AG09319 (cell line): Measurements from ENCODE around the gene ANO10.
"Not testable (repeated sequence)": the region's sequence is repeated elsewhere in the genome, so short reads cannot be mapped to it uniquely, and the experiment has no call there.

ENCODE experiments used
- DNase-seq: peaks from one replicate; pipeline ENCODE4 v3.0.0-alpha.2; 2010; ENCODE audit warnings: low read depth; ENCODE audit errors: extremely low read depth
- TF ChIP-seq, protein P1 (sequence below): IDR thresholded peaks from 2 replicates; pipeline ENCODE4 v1.5.1; 2011; ENCODE audit warnings: low read depth, mild to moderate bottlenecking, inconsistent platforms, low read length, moderate library complexity

The ANO10 gene

DNA sequence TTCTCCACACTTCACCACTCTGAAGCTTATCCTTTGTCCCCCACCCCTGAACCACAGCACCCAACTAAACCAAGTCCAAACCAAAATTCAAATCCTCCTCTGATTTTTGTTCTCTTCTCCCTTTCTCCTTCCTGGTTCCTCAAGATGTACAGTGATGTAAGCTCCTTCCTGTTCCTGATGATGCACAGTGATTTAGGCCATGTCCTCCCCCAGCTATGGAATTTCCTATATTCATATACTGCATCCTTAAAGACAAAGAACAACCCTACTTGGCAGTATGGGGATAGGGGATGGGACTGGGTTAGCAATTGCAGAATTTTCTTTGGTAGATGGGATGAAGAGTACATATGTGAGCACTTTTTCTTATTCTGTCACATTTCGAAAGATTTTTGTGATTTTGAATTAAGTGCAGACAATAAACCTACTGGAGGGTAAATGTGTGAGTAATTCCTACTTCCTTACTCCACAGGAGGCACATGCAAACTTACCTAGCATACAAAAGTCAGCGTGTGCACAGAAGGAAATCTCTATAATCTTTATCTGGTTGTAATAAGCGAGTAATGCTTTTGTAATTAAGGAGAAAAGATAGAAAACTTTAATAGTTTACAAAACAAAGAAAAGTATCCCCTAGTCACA is 125.0 kb downstream of the ANO10 start:
- TF ChIP-seq, protein P1, sequence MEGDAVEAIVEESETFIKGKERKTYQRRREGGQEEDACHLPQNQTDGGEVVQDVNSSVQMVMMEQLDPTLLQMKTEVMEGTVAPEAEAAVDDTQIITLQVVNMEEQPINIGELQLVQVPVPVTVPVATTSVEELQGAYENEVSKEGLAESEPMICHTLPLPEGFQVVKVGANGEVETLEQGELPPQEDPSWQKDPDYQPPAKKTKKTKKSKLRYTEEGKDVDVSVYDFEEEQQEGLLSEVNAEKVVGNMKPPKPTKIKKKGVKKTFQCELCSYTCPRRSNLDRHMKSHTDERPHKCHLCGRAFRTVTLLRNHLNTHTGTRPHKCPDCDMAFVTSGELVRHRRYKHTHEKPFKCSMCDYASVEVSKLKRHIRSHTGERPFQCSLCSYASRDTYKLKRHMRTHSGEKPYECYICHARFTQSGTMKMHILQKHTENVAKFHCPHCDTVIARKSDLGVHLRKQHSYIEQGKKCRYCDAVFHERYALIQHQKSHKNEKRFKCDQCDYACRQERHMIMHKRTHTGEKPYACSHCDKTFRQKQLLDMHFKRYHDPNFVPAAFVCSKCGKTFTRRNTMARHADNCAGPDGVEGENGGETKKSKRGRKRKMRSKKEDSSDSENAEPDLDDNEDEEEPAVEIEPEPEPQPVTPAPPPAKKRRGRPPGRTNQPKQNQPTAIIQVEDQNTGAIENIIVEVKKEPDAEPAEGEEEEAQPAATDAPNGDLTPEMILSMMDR = no peak
- DNase-seq = no peak

DNA sequence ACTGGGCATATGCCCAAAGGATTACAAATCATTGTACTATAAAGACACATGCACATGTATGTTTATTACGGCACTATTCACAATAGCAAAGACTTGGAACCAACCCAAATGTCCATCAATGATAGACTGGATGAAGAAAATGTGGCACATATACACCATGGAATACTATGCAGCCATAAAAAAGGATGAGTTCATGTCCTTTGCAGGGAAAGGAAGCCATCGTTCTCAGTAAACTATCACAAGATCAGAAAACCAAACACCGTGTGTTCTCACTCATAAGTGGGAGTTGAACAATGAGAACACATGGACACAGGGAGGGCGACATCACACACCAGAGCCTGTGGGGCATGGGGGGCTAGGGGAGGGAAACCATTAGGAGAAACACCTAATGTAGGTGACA is 128.9 kb downstream of the ANO10 start:
- DNase-seq = not testable (repeated sequence)

DNA sequence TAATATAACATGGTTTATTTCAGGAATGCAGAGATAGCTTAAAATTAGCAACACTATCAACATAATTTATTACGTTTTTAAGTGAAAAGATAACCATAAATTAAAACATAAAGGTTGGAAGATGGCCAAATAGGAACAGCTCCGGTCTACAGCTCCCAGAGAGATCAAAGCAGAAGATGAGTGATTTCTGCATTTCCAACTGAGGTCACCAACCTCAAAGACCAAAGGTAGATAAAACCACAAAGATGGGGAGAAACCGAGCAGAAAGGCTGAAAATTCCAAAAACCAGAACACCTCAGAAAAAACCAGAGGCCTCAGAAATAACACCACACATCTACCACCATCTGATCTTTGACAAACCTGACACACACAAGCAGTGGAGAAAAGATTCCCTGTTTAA is 130.0 kb downstream of the ANO10 start:
- not testable (repeated sequence) for DNase-seq

DNA sequence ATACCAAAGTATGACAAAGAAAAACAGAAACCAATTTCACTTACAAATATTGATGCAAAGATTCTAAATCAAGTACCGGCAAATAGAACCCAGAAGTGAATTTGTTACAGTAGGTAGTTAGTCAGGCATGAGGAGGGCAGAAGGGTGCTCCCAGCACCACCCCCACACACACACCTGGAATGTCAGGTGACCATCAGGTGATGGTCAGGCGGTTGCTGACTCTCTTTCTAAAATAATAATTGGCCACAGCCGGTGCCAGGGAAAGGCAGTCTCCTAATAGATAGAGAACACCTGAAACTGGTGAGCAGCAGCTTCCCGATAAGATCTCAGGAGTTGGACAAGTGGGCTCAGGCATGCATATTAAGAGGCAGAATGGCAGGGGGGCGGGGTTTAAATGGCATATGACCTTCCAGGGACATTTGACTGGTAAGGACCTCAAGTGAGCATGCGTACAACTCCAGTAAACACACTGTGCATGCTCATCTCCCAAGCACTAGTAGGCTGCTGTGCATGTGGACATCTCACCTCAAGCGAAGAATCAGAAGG is 131.1 kb downstream of the ANO10 start:
- DNase-seq = no peak
- TF ChIP-seq, protein P1 = no peak

DNA sequence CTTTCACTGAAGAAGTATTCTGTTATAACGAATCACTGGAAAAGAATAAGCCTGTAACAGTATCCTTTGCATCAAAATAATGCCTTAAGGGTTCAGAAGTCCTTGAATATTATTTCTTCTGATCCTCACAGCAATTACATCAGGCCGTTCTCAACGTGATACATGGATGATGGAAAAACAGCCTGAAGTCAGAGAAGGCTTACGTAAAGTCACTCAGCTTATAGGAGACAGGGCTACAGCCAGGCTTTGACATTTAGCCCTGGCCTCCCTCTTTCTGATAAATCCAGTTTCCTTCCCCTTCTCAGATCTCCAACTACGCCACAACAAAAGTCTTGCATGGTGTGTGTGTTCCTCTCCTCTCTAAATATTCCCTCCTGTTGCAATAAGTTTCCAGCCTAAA is 131.9 kb downstream of the ANO10 start:
- DNase-seq = no peak
- TF ChIP-seq, protein P1 = no peak

DNA sequence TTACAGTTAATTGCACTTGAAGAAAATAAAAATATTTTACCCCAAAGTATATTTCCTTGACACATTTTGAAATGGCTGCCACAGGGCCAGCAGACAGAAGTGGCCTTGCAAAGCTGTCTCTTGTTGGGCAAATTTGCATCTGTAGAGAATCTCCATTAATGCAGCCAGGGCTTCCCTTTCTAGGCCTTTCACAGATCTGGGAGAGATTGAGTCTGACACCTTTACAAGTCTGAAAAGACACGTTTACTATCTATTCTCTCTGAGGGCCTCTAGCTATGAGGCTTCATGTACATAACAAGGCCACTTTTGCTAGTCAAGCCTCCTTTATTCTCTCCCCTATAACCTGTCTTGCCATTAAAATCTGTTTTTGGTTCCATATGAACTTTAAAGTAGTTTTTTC is 135.9 kb downstream of the ANO10 start:
- no peak for DNase-seq

DNA sequence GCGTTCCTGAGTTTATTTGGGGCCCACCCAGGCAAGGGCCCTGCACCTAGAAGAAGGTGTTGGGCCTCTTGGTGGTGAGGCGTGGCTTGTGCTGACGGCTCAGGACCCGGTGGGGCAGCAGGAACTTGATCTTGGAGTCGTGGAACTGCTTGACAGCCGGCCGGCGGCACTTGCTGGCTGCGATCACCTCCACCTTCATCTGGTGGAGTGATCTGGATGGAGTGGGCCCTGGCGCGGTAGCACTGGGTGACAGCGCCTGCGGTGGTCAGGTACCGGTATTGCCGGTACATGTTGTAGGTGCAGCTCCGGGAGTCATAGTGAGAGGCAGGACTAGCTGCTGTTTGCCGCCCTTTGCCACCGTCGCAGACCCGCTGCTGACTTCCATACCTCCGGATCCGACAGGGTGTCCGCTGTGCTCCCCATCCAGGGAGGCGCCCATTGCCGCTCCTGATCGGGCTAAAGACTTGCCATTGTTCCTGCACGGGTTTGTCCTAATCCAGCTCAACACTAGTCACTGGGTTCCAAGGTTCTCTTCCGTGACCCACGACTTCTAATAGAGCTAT is 136.8 kb downstream of the ANO10 start:
- DNase-seq = no peak

More for the DNA sequence above, 135.9 kb downstream of the ANO10 start:
- TF ChIP-seq, protein P1 = no peak

DNA sequence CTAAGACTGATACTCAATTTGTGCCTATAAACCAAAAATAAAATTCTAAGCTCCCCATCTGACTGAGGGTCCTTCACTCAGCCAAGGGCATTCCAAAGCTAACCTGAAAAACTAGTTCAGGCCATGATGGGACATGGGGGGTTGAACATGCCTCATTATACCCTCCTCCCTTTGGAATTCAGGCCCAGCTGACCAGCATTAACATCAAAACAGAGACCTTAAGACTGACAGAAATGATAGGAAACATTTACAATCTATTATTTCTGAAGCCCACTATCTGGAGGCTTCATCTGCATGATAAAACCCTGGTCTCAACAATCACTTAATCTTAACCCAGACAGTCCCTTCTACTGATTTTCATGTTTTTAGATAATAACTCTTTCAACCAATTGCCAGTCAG is 140.4 kb downstream of the ANO10 start:
- TF ChIP-seq, protein P1 = no peak

More for the DNA sequence above, 136.8 kb downstream of the ANO10 start:
- TF ChIP-seq, protein P1 = no peak

DNA sequence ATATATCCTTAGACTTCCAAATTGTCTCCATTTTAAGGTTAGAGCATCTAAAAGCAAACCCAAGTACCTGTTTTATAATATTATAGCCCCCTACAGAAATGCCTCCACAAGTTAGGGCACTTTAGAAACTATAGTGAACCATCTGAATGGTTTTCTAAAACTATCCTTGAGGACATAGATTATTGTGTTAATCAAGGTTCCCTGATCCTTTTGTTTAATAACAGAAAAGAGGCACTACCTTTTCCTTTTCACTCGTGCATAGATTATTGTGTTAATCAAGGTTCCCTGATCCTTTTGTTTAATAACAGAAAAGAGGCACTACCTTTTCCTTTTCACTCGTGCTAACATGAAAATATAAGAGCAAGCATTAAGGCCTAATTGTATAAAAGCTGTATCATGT is 143.0 kb downstream of the ANO10 start:
- DNase-seq = not testable (repeated sequence)

More for the DNA sequence above, 140.4 kb downstream of the ANO10 start:
- no peak for DNase-seq
